WTC11 (cell line): ENCODE measurements around the gene CLSTN2. TPM values are rescaled to one million over a fixed set of nuclear protein-coding genes. Genes with fewer than 3 reads are reported as not detected.

Source experiments
- ATAC-seq: fragments of 200-7000 bp; cut with Tn5 transposase; 2 replicates; pipeline ENCODE4 v1.10.0; 2021; ENCODE audit warnings: mild to moderate bottlenecking, moderate library complexity
- CTCF ChIA-PET: fragments of 300-600 bp; sonication (Branson Sonifier 250); formaldehyde crosslinking; loops from one replicate; lab custom pipeline; 2021; ENCODE audit warnings: antibody characterized with exemption; lab: Charles Lee
- POLR2A ChIA-PET: fragments of 350-600 bp; sonication (Branson Sonifier 250); formaldehyde crosslinking; loops from one replicate; lab custom pipeline; 2021; ENCODE audit warnings: antibody characterized with exemption; lab: Charles Lee
- DNase-seq: peaks from one replicate; pipeline ENCODE4 v3.0.0; 2021; ENCODE audit warnings: low spot score
- H3K27ac Mint-ChIP-seq: 2 replicates; pipeline ENCODE4 v1.8.0; 2021; ENCODE audit warnings: mixed read lengths
- H3K27me3 Mint-ChIP-seq: 2 replicates; pipeline ENCODE4 v1.8.0; 2021; ENCODE audit warnings: low read depth, mild to moderate bottlenecking, moderate library complexity, mixed read lengths
- H3K36me3 Mint-ChIP-seq: 2 replicates; pipeline ENCODE4 v1.8.0; 2021; ENCODE audit warnings: mixed read lengths
- H3K4me1 Mint-ChIP-seq: 2 replicates; pipeline ENCODE4 v1.8.0; 2022; ENCODE audit warnings: mixed read lengths
- H3K4me3 Mint-ChIP-seq: 2 replicates; pipeline ENCODE4 v1.8.0; 2021; ENCODE audit warnings: mild to moderate bottlenecking, moderate library complexity, mixed read lengths
- H3K9me3 Mint-ChIP-seq: 2 replicates; pipeline ENCODE4 v1.8.0; 2021; ENCODE audit warnings: mixed read lengths
- CBFB ChIP-seq: sonication (generic); formaldehyde crosslinking; IDR thresholded peaks from 2 replicates; pipeline ENCODE4 v1.8.1; 2022; ENCODE audit warnings: mild to moderate bottlenecking, low read depth, missing genetic modification reagents
- CREM ChIP-seq: sonication (generic); formaldehyde crosslinking; IDR thresholded peaks from 2 replicates; pipeline ENCODE4 v1.8.1; 2022; ENCODE audit warnings: mild to moderate bottlenecking, missing genetic modification reagents, moderate library complexity
- ESRRA ChIP-seq: sonication (generic); formaldehyde crosslinking; IDR thresholded peaks from 2 replicates; pipeline ENCODE4 v1.8.1; 2022; ENCODE audit warnings: mild to moderate bottlenecking, missing genetic modification reagents, borderline replicate concordance
- FOXP1 ChIP-seq: sonication (generic); formaldehyde crosslinking; IDR thresholded peaks from 2 replicates; pipeline ENCODE4 v1.8.0; 2022; ENCODE audit warnings: missing genetic modification reagents, mild to moderate bottlenecking, moderate library complexity, borderline replicate concordance
- GRHL2 ChIP-seq: fragments of 250-450 bp; sonication (Bioruptor Pico); IDR thresholded peaks from 2 replicates; pipeline ENCODE4 v1.8.0; 2022; ENCODE audit warnings: mild to moderate bottlenecking, moderate library complexity; ENCODE audit not compliant: insufficient replicate concordance, severe bottlenecking
- GTF2I ChIP-seq: fragments of 250-450 bp; sonication (Bioruptor Pico); conservative IDR thresholded peaks from 2 replicates; pipeline ENCODE4 v1.4.0; 2021; ENCODE audit warnings: mild to moderate bottlenecking
- NFYB ChIP-seq: sonication (generic); formaldehyde crosslinking; conservative IDR thresholded peaks from 2 replicates; pipeline ENCODE4 v1.8.0; 2022; ENCODE audit warnings: low read depth, missing genetic modification reagents
- TEAD1 ChIP-seq: sonication (generic); formaldehyde crosslinking; IDR thresholded peaks from 2 replicates; pipeline ENCODE4 v1.8.0; 2022; ENCODE audit warnings: mild to moderate bottlenecking, missing genetic modification reagents
- TP53 ChIP-seq: sonication (generic); formaldehyde crosslinking; IDR thresholded peaks from 2 replicates; pipeline ENCODE4 v1.8.1; 2023; ENCODE audit warnings: mild to moderate bottlenecking, missing genetic modification reagents
- ZNF121 ChIP-seq: sonication (generic); formaldehyde crosslinking; IDR thresholded peaks from 2 replicates; pipeline ENCODE4 v1.8.0; 2023; ENCODE audit warnings: missing genetic modification reagents
- ZNF416 ChIP-seq: fragments of 250-450 bp; sonication (Bioruptor Pico); IDR thresholded peaks from 2 replicates; pipeline ENCODE4 v1.9.0; 2021; ENCODE audit warnings: mild to moderate bottlenecking, inconsistent platforms
- ZNF423 ChIP-seq: fragments of 250-450 bp; sonication (Bioruptor Pico); IDR thresholded peaks from 2 replicates; pipeline ENCODE4 v2.1.2; 2022; ENCODE audit warnings: mild to moderate bottlenecking, moderate library complexity
- ZNF671 ChIP-seq: fragments of 250-450 bp; sonication (Bioruptor Pico); IDR thresholded peaks from 2 replicates; pipeline ENCODE4 v1.8.0; 2021; ENCODE audit warnings: mild to moderate bottlenecking
- total RNA-seq: library from RNA; stranded (reverse); gene quantifications from 3 replicates; pipeline ENCODE4 v1.2.3, GENCODE V29; 2021
- TF ChIP-seq, protein P1 (sequence below): fragments of 250-450 bp; sonication (Bioruptor Pico); IDR thresholded peaks from 2 replicates; pipeline ENCODE4 v1.9.0; 2021; ENCODE audit warnings: mild to moderate bottlenecking, borderline replicate concordance
- TF ChIP-seq, protein P2 (sequence below): sonication (generic); formaldehyde crosslinking; IDR thresholded peaks from 2 replicates; pipeline ENCODE4 v1.8.0; 2023; ENCODE audit warnings: missing genetic modification reagents
- TF ChIP-seq, protein P3 (sequence below): sonication (generic); formaldehyde crosslinking; IDR thresholded peaks from 2 replicates; pipeline ENCODE4 v1.8.0; 2023; ENCODE audit warnings: mild to moderate bottlenecking, missing genetic modification reagents
- TF ChIP-seq, protein P4 (sequence below): sonication (generic); formaldehyde crosslinking; IDR thresholded peaks from 2 replicates; pipeline ENCODE4 v1.8.1; 2023; ENCODE audit warnings: mild to moderate bottlenecking, missing genetic modification reagents, moderate library complexity
- TF ChIP-seq, protein P5 (sequence below): sonication (generic); formaldehyde crosslinking; IDR thresholded peaks from 2 replicates; pipeline ENCODE4 v1.8.1; 2023; ENCODE audit warnings: mild to moderate bottlenecking, moderate library complexity, missing genetic modification reagents
- TF ChIP-seq, protein P6 (sequence below): fragments of 250-450 bp; sonication (Bioruptor Pico); IDR thresholded peaks from 2 replicates; pipeline ENCODE4 v1.9.0; 2021; ENCODE audit warnings: mild to moderate bottlenecking
- TF ChIP-seq, protein P7 (sequence below): sonication (generic); formaldehyde crosslinking; IDR thresholded peaks from 2 replicates; pipeline ENCODE4 v1.8.0; 2022; ENCODE audit warnings: missing genetic modification reagents

CLSTN2 gene
- total RNA-seq, 1 experiment from 2014 or later, result 0.35 TPM

DNA sequence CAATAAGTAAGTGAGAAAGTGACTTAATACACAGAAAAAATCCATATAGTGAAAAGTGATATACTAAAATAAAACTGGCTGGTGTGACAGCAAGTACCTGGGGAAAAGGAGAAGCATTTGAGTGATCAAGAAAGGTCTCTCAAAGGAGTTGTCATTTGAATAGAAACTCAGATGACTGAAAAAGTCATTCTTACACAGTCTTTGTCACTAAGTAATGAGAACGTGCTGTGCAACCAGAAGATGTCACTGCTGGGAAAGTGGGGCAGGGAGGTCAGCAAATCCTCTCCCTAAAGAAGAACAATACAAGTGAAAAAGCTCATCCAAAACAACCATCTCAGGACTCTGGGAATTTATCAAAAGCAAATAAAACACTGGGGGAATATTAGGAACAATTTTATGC is 425.3 kb downstream of the CLSTN2 start (continued):
- TF ChIP-seq, protein P1, sequence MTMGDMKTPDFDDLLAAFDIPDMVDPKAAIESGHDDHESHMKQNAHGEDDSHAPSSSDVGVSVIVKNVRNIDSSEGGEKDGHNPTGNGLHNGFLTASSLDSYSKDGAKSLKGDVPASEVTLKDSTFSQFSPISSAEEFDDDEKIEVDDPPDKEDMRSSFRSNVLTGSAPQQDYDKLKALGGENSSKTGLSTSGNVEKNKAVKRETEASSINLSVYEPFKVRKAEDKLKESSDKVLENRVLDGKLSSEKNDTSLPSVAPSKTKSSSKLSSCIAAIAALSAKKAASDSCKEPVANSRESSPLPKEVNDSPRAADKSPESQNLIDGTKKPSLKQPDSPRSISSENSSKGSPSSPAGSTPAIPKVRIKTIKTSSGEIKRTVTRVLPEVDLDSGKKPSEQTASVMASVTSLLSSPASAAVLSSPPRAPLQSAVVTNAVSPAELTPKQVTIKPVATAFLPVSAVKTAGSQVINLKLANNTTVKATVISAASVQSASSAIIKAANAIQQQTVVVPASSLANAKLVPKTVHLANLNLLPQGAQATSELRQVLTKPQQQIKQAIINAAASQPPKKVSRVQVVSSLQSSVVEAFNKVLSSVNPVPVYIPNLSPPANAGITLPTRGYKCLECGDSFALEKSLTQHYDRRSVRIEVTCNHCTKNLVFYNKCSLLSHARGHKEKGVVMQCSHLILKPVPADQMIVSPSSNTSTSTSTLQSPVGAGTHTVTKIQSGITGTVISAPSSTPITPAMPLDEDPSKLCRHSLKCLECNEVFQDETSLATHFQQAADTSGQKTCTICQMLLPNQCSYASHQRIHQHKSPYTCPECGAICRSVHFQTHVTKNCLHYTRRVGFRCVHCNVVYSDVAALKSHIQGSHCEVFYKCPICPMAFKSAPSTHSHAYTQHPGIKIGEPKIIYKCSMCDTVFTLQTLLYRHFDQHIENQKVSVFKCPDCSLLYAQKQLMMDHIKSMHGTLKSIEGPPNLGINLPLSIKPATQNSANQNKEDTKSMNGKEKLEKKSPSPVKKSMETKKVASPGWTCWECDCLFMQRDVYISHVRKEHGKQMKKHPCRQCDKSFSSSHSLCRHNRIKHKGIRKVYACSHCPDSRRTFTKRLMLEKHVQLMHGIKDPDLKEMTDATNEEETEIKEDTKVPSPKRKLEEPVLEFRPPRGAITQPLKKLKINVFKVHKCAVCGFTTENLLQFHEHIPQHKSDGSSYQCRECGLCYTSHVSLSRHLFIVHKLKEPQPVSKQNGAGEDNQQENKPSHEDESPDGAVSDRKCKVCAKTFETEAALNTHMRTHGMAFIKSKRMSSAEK (CRISPR knock-in tag), result no peak
- TF ChIP-seq CREM (no peak), ZNF671 (no peak)
- TF ChIP-seq, protein P2, sequence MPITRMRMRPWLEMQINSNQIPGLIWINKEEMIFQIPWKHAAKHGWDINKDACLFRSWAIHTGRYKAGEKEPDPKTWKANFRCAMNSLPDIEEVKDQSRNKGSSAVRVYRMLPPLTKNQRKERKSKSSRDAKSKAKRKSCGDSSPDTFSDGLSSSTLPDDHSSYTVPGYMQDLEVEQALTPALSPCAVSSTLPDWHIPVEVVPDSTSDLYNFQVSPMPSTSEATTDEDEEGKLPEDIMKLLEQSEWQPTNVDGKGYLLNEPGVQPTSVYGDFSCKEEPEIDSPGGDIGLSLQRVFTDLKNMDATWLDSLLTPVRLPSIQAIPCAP (CRISPR knock-in tag), result no peak

DNA sequence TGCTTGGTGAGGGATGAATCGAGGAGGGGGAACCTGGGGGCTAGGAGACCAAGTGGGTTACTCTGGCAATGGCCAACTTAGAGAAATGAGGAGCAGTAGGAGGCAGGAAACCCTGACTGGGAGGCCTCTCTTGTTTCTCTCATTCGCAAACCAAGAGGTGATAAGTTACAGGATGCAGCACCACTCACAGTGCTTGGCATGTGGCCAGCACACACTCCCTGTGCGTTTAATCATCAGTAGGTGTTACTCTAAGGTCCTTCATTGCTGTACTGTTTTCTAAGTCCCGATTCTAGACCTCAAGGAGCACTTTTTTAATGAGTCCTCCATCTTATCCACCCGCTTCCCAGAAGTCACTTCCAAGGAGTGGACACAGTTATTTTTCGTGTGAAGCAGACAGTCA is 428.8 kb downstream of the CLSTN2 start:
- DNase-seq (no peak), ATAC-seq (no peak)
- no peaks in the 10 kb centered on the region for H3K36me3 Mint-ChIP-seq
- no peaks in the 10 kb centered on the region; the same call in 1 of the 2 replicates for H3K27me3 Mint-ChIP-seq
- ChIA-PET POLR2A (no interaction called here), CTCF (no interaction called here)
- TF ChIP-seq CBFB (no peak), GRHL2 (no peak), FOXP1 (CRISPR knock-in tag) (no peak), ZNF423 (no peak), NFYB (no peak), ZNF671 (no peak), GTF2I (no peak), ESRRA (no peak), ZNF121 (CRISPR knock-in tag) (no peak), TEAD1 (CRISPR knock-in tag) (no peak), TP53 (CRISPR knock-in tag) (no peak), ZNF416 (CRISPR knock-in tag) (no peak)
- TF ChIP-seq, protein P3, sequence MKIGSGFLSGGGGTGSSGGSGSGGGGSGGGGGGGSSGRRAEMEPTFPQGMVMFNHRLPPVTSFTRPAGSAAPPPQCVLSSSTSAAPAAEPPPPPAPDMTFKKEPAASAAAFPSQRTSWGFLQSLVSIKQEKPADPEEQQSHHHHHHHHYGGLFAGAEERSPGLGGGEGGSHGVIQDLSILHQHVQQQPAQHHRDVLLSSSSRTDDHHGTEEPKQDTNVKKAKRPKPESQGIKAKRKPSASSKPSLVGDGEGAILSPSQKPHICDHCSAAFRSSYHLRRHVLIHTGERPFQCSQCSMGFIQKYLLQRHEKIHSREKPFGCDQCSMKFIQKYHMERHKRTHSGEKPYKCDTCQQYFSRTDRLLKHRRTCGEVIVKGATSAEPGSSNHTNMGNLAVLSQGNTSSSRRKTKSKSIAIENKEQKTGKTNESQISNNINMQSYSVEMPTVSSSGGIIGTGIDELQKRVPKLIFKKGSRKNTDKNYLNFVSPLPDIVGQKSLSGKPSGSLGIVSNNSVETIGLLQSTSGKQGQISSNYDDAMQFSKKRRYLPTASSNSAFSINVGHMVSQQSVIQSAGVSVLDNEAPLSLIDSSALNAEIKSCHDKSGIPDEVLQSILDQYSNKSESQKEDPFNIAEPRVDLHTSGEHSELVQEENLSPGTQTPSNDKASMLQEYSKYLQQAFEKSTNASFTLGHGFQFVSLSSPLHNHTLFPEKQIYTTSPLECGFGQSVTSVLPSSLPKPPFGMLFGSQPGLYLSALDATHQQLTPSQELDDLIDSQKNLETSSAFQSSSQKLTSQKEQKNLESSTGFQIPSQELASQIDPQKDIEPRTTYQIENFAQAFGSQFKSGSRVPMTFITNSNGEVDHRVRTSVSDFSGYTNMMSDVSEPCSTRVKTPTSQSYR (CRISPR knock-in tag), result no peak
- TF ChIP-seq, protein P4, sequence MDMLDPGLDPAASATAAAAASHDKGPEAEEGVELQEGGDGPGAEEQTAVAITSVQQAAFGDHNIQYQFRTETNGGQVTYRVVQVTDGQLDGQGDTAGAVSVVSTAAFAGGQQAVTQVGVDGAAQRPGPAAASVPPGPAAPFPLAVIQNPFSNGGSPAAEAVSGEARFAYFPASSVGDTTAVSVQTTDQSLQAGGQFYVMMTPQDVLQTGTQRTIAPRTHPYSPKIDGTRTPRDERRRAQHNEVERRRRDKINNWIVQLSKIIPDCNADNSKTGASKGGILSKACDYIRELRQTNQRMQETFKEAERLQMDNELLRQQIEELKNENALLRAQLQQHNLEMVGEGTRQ, result no peak
- TF ChIP-seq, protein P5, sequence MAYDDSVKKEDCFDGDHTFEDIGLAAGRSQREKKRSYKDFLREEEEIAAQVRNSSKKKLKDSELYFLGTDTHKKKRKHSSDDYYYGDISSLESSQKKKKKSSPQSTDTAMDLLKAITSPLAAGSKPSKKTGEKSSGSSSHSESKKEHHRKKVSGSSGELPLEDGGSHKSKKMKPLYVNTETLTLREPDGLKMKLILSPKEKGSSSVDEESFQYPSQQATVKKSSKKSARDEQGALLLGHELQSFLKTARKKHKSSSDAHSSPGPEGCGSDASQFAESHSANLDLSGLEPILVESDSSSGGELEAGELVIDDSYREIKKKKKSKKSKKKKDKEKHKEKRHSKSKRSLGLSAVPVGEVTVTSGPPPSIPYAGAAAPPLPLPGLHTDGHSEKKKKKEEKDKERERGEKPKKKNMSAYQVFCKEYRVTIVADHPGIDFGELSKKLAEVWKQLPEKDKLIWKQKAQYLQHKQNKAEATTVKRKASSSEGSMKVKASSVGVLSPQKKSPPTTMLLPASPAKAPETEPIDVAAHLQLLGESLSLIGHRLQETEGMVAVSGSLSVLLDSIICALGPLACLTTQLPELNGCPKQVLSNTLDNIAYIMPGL (CRISPR knock-in tag), result no peak
- TF ChIP-seq, protein P6, sequence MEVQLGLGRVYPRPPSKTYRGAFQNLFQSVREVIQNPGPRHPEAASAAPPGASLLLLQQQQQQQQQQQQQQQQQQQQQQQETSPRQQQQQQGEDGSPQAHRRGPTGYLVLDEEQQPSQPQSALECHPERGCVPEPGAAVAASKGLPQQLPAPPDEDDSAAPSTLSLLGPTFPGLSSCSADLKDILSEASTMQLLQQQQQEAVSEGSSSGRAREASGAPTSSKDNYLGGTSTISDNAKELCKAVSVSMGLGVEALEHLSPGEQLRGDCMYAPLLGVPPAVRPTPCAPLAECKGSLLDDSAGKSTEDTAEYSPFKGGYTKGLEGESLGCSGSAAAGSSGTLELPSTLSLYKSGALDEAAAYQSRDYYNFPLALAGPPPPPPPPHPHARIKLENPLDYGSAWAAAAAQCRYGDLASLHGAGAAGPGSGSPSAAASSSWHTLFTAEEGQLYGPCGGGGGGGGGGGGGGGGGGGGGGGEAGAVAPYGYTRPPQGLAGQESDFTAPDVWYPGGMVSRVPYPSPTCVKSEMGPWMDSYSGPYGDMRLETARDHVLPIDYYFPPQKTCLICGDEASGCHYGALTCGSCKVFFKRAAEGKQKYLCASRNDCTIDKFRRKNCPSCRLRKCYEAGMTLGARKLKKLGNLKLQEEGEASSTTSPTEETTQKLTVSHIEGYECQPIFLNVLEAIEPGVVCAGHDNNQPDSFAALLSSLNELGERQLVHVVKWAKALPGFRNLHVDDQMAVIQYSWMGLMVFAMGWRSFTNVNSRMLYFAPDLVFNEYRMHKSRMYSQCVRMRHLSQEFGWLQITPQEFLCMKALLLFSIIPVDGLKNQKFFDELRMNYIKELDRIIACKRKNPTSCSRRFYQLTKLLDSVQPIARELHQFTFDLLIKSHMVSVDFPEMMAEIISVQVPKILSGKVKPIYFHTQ (CRISPR knock-in tag), result no peak
- TF ChIP-seq, protein P7, sequence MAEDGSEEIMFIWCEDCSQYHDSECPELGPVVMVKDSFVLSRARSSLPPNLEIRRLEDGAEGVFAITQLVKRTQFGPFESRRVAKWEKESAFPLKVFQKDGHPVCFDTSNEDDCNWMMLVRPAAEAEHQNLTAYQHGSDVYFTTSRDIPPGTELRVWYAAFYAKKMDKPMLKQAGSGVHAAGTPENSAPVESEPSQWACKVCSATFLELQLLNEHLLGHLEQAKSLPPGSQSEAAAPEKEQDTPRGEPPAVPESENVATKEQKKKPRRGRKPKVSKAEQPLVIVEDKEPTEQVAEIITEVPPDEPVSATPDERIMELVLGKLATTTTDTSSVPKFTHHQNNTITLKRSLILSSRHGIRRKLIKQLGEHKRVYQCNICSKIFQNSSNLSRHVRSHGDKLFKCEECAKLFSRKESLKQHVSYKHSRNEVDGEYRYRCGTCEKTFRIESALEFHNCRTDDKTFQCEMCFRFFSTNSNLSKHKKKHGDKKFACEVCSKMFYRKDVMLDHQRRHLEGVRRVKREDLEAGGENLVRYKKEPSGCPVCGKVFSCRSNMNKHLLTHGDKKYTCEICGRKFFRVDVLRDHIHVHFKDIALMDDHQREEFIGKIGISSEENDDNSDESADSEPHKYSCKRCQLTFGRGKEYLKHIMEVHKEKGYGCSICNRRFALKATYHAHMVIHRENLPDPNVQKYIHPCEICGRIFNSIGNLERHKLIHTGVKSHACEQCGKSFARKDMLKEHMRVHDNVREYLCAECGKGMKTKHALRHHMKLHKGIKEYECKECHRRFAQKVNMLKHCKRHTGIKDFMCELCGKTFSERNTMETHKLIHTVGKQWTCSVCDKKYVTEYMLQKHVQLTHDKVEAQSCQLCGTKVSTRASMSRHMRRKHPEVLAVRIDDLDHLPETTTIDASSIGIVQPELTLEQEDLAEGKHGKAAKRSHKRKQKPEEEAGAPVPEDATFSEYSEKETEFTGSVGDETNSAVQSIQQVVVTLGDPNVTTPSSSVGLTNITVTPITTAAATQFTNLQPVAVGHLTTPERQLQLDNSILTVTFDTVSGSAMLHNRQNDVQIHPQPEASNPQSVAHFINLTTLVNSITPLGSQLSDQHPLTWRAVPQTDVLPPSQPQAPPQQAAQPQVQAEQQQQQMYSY, result no peak
- peaks cover 14% of the 10 kb centered on the region for H3K4me1 Mint-ChIP-seq
- no peak overlapping the region for H3K27ac Mint-ChIP-seq
- H3K9me3 Mint-ChIP-seq, result peaks cover 5% of the 10 kb centered on the region; the same call in 1 of the 2 replicates
- no peak overlapping the region for H3K4me3 Mint-ChIP-seq
